CD14-positive monocyte (primary cell): ENCODE data around the gene IGFBP4. TPM values are rescaled to one million over a fixed set of nuclear protein-coding genes. Genes with fewer than 3 reads are reported as not detected.
A peak's percentile ranks its signal among the peaks of the same experiment; 100 is the strongest.

Experiments used
- DNase-seq, 3 donors: peaks; one replicate each; pipeline ENCODE4 v3.0.0-alpha.2; 2011 to 2022
- H2AFZ ChIP-seq: 2 replicates; pipeline ENCODE4 v1.6.0; 2012; ENCODE audit warnings: mild to moderate bottlenecking, low read depth, low read length, inconsistent platforms; ENCODE audit not compliant: insufficient read depth, poor library complexity, severe bottlenecking
- H3K27ac ChIP-seq, 2 donors: 1 replicate in 1 of 2; 2 replicates in 1 of 2; pipeline ENCODE4 v1.5.1; 2012 to 2013; ENCODE audit warnings: low read length in 2 of 2, control low read depth in 1 of 2, inconsistent platforms in 1 of 2, low read depth in 1 of 2, mild to moderate bottlenecking in 1 of 2
- H3K27me3 ChIP-seq, 2 donors: one replicate each; pipeline versions ENCODE4 v1.6.0 to v1.6.1; 2011 to 2013; ENCODE audit warnings: low read length in 2 of 2; ENCODE audit not compliant: control insufficient read depth in 2 of 2, insufficient read depth in 2 of 2
- H3K36me3 ChIP-seq, 2 donors: replicated peaks in 1 of 2; 1 replicate in 1 of 2; 2 replicates in 1 of 2; pipeline versions ENCODE4 v1.5.1 to v1.6.1; 2012 to 2013; ENCODE audit warnings: low read length in 2 of 2, control low read depth in 1 of 2, inconsistent platforms in 1 of 2, mild to moderate bottlenecking in 1 of 2; ENCODE audit not compliant: insufficient read depth in 2 of 2, control insufficient read depth in 1 of 2
- H3K4me1 ChIP-seq, 2 donors: 1 replicate in 1 of 2; 2 replicates in 1 of 2; pipeline versions ENCODE4 v1.5.1 to v1.6.1; 2012 to 2013; ENCODE audit warnings: low read length in 2 of 2, control low read depth in 1 of 2, inconsistent platforms in 1 of 2, mild to moderate bottlenecking in 1 of 2, moderate library complexity in 1 of 2; ENCODE audit not compliant: insufficient read depth in 2 of 2, control insufficient read depth in 1 of 2
- H3K4me2 ChIP-seq: replicated peaks from 2 replicates; pipeline ENCODE3; 2012; ENCODE audit warnings: low read length, moderate library complexity, mild to moderate bottlenecking; ENCODE audit not compliant: poor library complexity, severe bottlenecking; ENCODE audit errors: extremely low read depth
- H3K4me3 ChIP-seq, 3 experiments: fragments of 200-600 bp in 1 of 3; sonication (generic) in 1 of 3; replicated peaks in 1 of 3; 1 replicate in 2 of 3; 2 replicates in 1 of 3; pipeline ENCODE4 v1.5.1; 2011 to 2013; ENCODE audit warnings: low read length in 3 of 3, mild to moderate bottlenecking in 3 of 3, control low read depth in 2 of 3, low read depth in 2 of 3, inconsistent platforms in 1 of 3, moderate library complexity in 1 of 3
- H3K79me2 ChIP-seq: 2 replicates; pipeline ENCODE4 v1.6.0; 2012; ENCODE audit warnings: mild to moderate bottlenecking, control low read depth, inconsistent platforms, low read length, moderate library complexity; ENCODE audit not compliant: insufficient read depth
- H3K9ac ChIP-seq: 2 replicates; pipeline ENCODE4 v1.6.0; 2017; ENCODE audit warnings: low read length, mild to moderate bottlenecking; ENCODE audit not compliant: insufficient read depth, poor library complexity, severe bottlenecking
- H3K9me3 ChIP-seq, 2 donors: replicated peaks in 1 of 2; 1 replicate in 1 of 2; 2 replicates in 1 of 2; pipeline versions ENCODE4 v1.5.1 to v1.6.1; 2012 to 2013; ENCODE audit warnings: low read length in 2 of 2, control low read depth in 1 of 2; ENCODE audit not compliant: control insufficient read depth in 1 of 2, insufficient read depth in 1 of 2
- H4K20me1 ChIP-seq: 2 replicates; pipeline ENCODE4 v1.6.0; 2012; ENCODE audit warnings: mild to moderate bottlenecking, low read length, control low read depth, moderate library complexity; ENCODE audit not compliant: insufficient read depth
- H3K27ac Mint-ChIP-seq, 7 donors: one replicate each; pipeline ENCODE4 v1.8.0; 2020; ENCODE audit warnings: mild to moderate bottlenecking in 7 of 7, mixed read lengths in 7 of 7, moderate library complexity in 6 of 7, inconsistent platforms in 2 of 7
- H3K27me3 Mint-ChIP-seq, 3 donors: one replicate each; pipeline ENCODE4 v1.8.0; 2021 to 2022; ENCODE audit warnings: low read depth in 3 of 3, mild to moderate bottlenecking in 3 of 3, mixed read lengths in 3 of 3, moderate library complexity in 3 of 3, inconsistent platforms in 1 of 3
- H3K36me3 Mint-ChIP-seq, 2 donors: one replicate each; pipeline ENCODE4 v1.8.0; 2020; ENCODE audit warnings: mixed read lengths in 2 of 2, inconsistent platforms in 1 of 2, mild to moderate bottlenecking in 1 of 2
- H3K4me1 Mint-ChIP-seq: one replicate; pipeline ENCODE4 v1.8.0; 2020; ENCODE audit warnings: mild to moderate bottlenecking, mixed read lengths
- H3K4me3 Mint-ChIP-seq, 2 donors: one replicate each; pipeline ENCODE4 v1.8.0; 2020; ENCODE audit warnings: mild to moderate bottlenecking in 2 of 2, mixed read lengths in 2 of 2, moderate library complexity in 1 of 2
- H3K9me3 Mint-ChIP-seq, 7 donors: one replicate each; pipeline ENCODE4 v1.8.0; 2020 to 2022; ENCODE audit warnings: mixed read lengths in 7 of 7, mild to moderate bottlenecking in 6 of 7, moderate library complexity in 6 of 7, inconsistent platforms in 2 of 7
- CTCF ChIP-seq: fragments of 200-600 bp; IDR thresholded peaks from one replicate; pipeline ENCODE4 v1.8.0; 2022; ENCODE audit warnings: antibody characterized with exemption, mild to moderate bottlenecking
- WGBS: methylation state at CpG from one replicate; pipeline ENCODE4 v1.1.5; 2013; ENCODE audit warnings: missing lambda C conversion rate; ENCODE audit not compliant: insufficient coverage; 5-methylcytosine and 5-hydroxymethylcytosine counted together
- intact Hi-C, 2 donors: fragments of 100-400 bp; cut with micrococcal nuclease; formaldehyde crosslinking; loops; one replicate each; pipeline versions ENCODE4 v1.15.0 to v1.15.1; 2023
- polyA plus RNA-seq, 3 donors: library from polyadenylated mRNA; depleted of rRNA in 1 of 3; unstranded in 2 of 3; stranded (reverse) in 1 of 3; fragments of 300-500 nt in 2 of 3; fragments of >200 nt in 1 of 3; fragmentation: Illumina TruSeq in 2 of 3; gene quantifications; 1 replicate in 2 of 3; 2 replicates in 1 of 3; pipeline ENCODE4 v1.2.3, GENCODE V29; 2012 to 2021

Gene IGFBP4
- polyA plus RNA-seq, 3 donors = 0.04 to 0.15 TPM; not detected in 1

GRCh38 chr17:40461732-40462342 is 18.6 kb downstream of the IGFBP4 start:
- WGBS = no CpG with 5 or more reads among the region's 12 CpGs
- Mint-ChIP-seq H3K4me1 (no peaks in the 10 kb centered on the region), H3K4me3 (no peak overlapping the region), H3K9me3 (no peaks in the 10 kb centered on the region), H3K36me3 (no peaks in the 10 kb centered on the region), H3K27ac (no peak overlapping the region), H3K27me3 (peaks cover 8 to 14% (median 13%) of the 10 kb centered on the region in 3 donors)
- H4K20me1 ChIP-seq = no peaks in the 10 kb centered on the region
- no peaks in the 10 kb centered on the region for H3K9me3 ChIP-seq
- H3K9ac ChIP-seq = no peak overlapping the region
- H3K4me2 ChIP-seq = no peak overlapping the region
- no peak overlapping the region for H3K4me3 ChIP-seq
- no peaks in the 10 kb centered on the region for H3K4me1 ChIP-seq
- H2AFZ ChIP-seq = no peak overlapping the region
- H3K36me3 ChIP-seq = no peaks in the 10 kb centered on the region
- DNase-seq = no peak
- intact Hi-C loops = no loop called here
- no peaks in the 10 kb centered on the region for H3K27me3 ChIP-seq
- TF ChIP-seq CTCF = no peak
- no peak overlapping the region for H3K27ac ChIP-seq
- H3K79me2 ChIP-seq = no peaks in the 10 kb centered on the region

GRCh38 chr17:40462343-40463121 is 19.3 kb downstream of the IGFBP4 start:
- Histone ChIP-seq H3K4me1 (no peaks in the 10 kb centered on the region), H3K27ac (no peak overlapping the region), H3K27me3 (no peaks in the 10 kb centered on the region), H3K9ac (no peak overlapping the region), H3K79me2 (no peaks in the 10 kb centered on the region), H4K20me1 (no peaks in the 10 kb centered on the region), H3K36me3 (no peaks in the 10 kb centered on the region), H2AFZ (no peak overlapping the region), H3K4me2 (no peak overlapping the region), H3K9me3 (no peaks in the 10 kb centered on the region), H3K4me3 (no peak overlapping the region)
- Mint-ChIP-seq H3K36me3 (no peaks in the 10 kb centered on the region), H3K9me3 (no peaks in the 10 kb centered on the region), H3K4me1 (no peaks in the 10 kb centered on the region), H3K27ac (peak overlapping the region in 1 of 7 donors; percentile 51), H3K27me3 (peaks cover 8 to 13% (median 10%) of the 10 kb centered on the region in 3 donors), H3K4me3 (no peak overlapping the region)
- TF ChIP-seq CTCF = no peak
- 92% methylated on average over 7 of the region's 9 CpGs for WGBS
- DNase-seq = no peak
- intact Hi-C loops = no loop called here
